Transverse colon (tissue), 4 donors: ENCODE results near the gene CRTAP.

Source experiments
- EP300 ChIP-seq: sonication (generic); formaldehyde crosslinking; IDR thresholded peaks from one replicate; pipeline ENCODE4 v1.6.1; 2017; ENCODE audit warnings: antibody characterized with exemption, low read depth
- POLR2A ChIP-seq: fragments of 450-650 bp; IDR thresholded peaks from one replicate; pipeline ENCODE4 v1.6.1; 2016; ENCODE audit warnings: antibody characterized with exemption, mild to moderate bottlenecking, moderate library complexity
- POLR2AphosphoS5 ChIP-seq, 3 donors: sonication (generic); formaldehyde crosslinking; IDR thresholded peaks; one replicate each; pipeline ENCODE4 v1.6.1; 2016; ENCODE audit warnings: antibody characterized with exemption in 3 of 3
- TF ChIP-seq, protein P1 (sequence below), 5 experiments: fragments of 200-600 bp in 3 of 5; fragments of 450-650 bp in 2 of 5; sonication (generic) in 3 of 5; IDR thresholded peaks; 1 replicate in 2 of 5; 2 replicates in 3 of 5; pipeline ENCODE4 v1.5.1; 2016 to 2017; ENCODE audit warnings: antibody characterized with exemption in 5 of 5, inconsistent platforms in 3 of 5, mild to moderate bottlenecking in 2 of 5, moderate library complexity in 1 of 5

DNA sequence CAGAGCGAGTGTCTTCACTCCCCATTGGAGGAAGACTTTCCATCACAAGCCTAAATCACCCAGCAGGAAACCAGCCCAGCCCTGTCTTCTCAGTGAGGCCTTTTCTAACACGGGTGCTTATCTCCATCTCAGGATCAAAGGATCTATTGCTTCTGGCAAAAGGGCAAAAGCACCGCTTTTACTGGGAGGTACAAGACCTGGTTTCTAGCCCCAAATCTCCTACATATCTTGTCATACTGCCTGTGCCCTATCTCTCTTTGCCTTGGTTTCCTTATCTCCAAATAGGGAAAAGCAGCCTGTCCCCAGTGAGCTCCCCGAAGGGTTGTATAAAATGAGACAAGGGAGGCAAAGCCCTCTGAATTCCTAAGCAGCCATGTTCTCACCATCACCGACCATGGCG lies 22.1 kb upstream of the CRTAP start:
- TF ChIP-seq POLR2A (no peak), EP300 (no peak), POLR2AphosphoS5 (IDR thresholded peaks at IDR 0.05) (no peak)
- TF ChIP-seq, protein P1, sequence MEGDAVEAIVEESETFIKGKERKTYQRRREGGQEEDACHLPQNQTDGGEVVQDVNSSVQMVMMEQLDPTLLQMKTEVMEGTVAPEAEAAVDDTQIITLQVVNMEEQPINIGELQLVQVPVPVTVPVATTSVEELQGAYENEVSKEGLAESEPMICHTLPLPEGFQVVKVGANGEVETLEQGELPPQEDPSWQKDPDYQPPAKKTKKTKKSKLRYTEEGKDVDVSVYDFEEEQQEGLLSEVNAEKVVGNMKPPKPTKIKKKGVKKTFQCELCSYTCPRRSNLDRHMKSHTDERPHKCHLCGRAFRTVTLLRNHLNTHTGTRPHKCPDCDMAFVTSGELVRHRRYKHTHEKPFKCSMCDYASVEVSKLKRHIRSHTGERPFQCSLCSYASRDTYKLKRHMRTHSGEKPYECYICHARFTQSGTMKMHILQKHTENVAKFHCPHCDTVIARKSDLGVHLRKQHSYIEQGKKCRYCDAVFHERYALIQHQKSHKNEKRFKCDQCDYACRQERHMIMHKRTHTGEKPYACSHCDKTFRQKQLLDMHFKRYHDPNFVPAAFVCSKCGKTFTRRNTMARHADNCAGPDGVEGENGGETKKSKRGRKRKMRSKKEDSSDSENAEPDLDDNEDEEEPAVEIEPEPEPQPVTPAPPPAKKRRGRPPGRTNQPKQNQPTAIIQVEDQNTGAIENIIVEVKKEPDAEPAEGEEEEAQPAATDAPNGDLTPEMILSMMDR (IDR thresholded peaks at IDR 0.05): no peak
